Mesenchymal stem cell (in vitro differentiated cells and primary cell): ENCODE measurements around the gene CLCN6.

Experiments used
- DNase-seq: peaks from one replicate; pipeline ENCODE4 v3.0.0-alpha.2; 2013
- H2AFZ ChIP-seq: one replicate; pipeline ENCODE4 v1.6.1; 2013; ENCODE audit warnings: low read depth, mild to moderate bottlenecking, control low read depth, inconsistent platforms, low read length, moderate library complexity
- H2AK5ac ChIP-seq: 2 replicates; pipeline ENCODE4 v1.6.1; 2013; ENCODE audit warnings: low read length, moderate library complexity, mild to moderate bottlenecking, inconsistent platforms; ENCODE audit not compliant: severe bottlenecking
- H2BK120ac ChIP-seq: one replicate; pipeline ENCODE4 v1.6.1; 2013; ENCODE audit warnings: low read depth, mild to moderate bottlenecking, inconsistent platforms, low read length, moderate library complexity
- H2BK12ac ChIP-seq, 2 experiments: one replicate each; pipeline ENCODE4 v1.6.1; 2013; ENCODE audit warnings: inconsistent platforms in 2 of 2, low read length in 2 of 2, mild to moderate bottlenecking in 2 of 2, moderate library complexity in 2 of 2, control low read depth in 1 of 2
- H2BK15ac ChIP-seq: one replicate; pipeline ENCODE4 v1.6.1; 2013; ENCODE audit warnings: mild to moderate bottlenecking, low read depth, inconsistent platforms; ENCODE audit not compliant: poor library complexity, severe bottlenecking
- H2BK5ac ChIP-seq: 2 replicates; pipeline ENCODE4 v1.6.1; 2013; ENCODE audit warnings: low read depth, mild to moderate bottlenecking, low read length, control low read depth, inconsistent platforms; ENCODE audit not compliant: poor library complexity, severe bottlenecking
- H3K14ac ChIP-seq, 2 experiments: one replicate each; pipeline ENCODE4 v1.6.1; 2013; ENCODE audit warnings: inconsistent platforms in 2 of 2, low read length in 2 of 2, control low read depth in 1 of 2, mild to moderate bottlenecking in 1 of 2, moderate library complexity in 1 of 2
- H3K18ac ChIP-seq, 2 experiments: one replicate each; pipeline ENCODE4 v1.6.1; 2013; ENCODE audit warnings: inconsistent platforms in 2 of 2, low read length in 2 of 2, control low read depth in 1 of 2, low read depth in 1 of 2, mild to moderate bottlenecking in 1 of 2
- H3K23ac ChIP-seq, 2 experiments: one replicate each; pipeline ENCODE4 v1.6.1; 2013; ENCODE audit warnings: inconsistent platforms in 2 of 2, low read length in 2 of 2, mild to moderate bottlenecking in 2 of 2, moderate library complexity in 2 of 2, control low read depth in 1 of 2
- H3K27ac ChIP-seq: 2 replicates; pipeline ENCODE4 v1.5.1; 2013; ENCODE audit warnings: mild to moderate bottlenecking, moderate library complexity, low read length, control low read depth, inconsistent platforms; ENCODE audit not compliant: poor library complexity, severe bottlenecking
- H3K27me3 ChIP-seq, 2 experiments: 2 replicates each; pipeline versions ENCODE4 v1.6.1 to v1.7.0; 2013; ENCODE audit warnings: low read length in 2 of 2, mild to moderate bottlenecking in 2 of 2, moderate library complexity in 2 of 2, control low read depth in 1 of 2, inconsistent platforms in 1 of 2; ENCODE audit not compliant: control insufficient read depth in 1 of 2, insufficient read depth in 1 of 2
- H3K36me3 ChIP-seq, 2 experiments: 2 replicates each; pipeline versions ENCODE4 v1.6.1 to v1.7.0; 2013; ENCODE audit warnings: low read length in 2 of 2, control low read depth in 1 of 2, inconsistent platforms in 1 of 2, low read depth in 1 of 2, mild to moderate bottlenecking in 1 of 2; ENCODE audit not compliant: insufficient read depth in 2 of 2, control insufficient read depth in 1 of 2
- H3K4ac ChIP-seq, 2 experiments: one replicate each; pipeline ENCODE4 v1.6.1; 2013; ENCODE audit warnings: inconsistent platforms in 2 of 2, low read length in 2 of 2, mild to moderate bottlenecking in 2 of 2, moderate library complexity in 2 of 2, control low read depth in 1 of 2, low read depth in 1 of 2
- H3K4me1 ChIP-seq: 2 replicates; pipeline ENCODE4 v1.6.1; 2013; ENCODE audit warnings: low read depth, low read length, control low read depth; ENCODE audit not compliant: control insufficient read depth, insufficient read depth
- H3K4me2 ChIP-seq: 2 replicates; pipeline ENCODE4 v1.6.1; 2013; ENCODE audit warnings: low read length, mild to moderate bottlenecking, inconsistent platforms; ENCODE audit not compliant: poor library complexity, severe bottlenecking
- H3K4me3 ChIP-seq, 2 experiments: 2 replicates each; pipeline versions ENCODE4 v1.5.1 to v1.7.0; 2013; ENCODE audit warnings: low read length in 2 of 2, mild to moderate bottlenecking in 2 of 2, control low read depth in 1 of 2, low read depth in 1 of 2; ENCODE audit not compliant: insufficient read depth in 1 of 2
- H3K79me1 ChIP-seq: replicated peaks from 2 replicates; pipeline ENCODE4 v1.6.1; 2013; ENCODE audit warnings: mild to moderate bottlenecking, control low read depth, low read length, inconsistent platforms; ENCODE audit not compliant: poor library complexity, severe bottlenecking
- H3K9ac ChIP-seq: 2 replicates; pipeline ENCODE4 v1.7.0; 2013; ENCODE audit warnings: mild to moderate bottlenecking, low read length, moderate library complexity
- H3K9me3 ChIP-seq: 2 replicates; pipeline ENCODE4 v1.7.0; 2013; ENCODE audit warnings: mild to moderate bottlenecking, low read length; ENCODE audit not compliant: control insufficient read depth
- H4K8ac ChIP-seq: one replicate; pipeline ENCODE4 v1.6.1; 2013; ENCODE audit warnings: inconsistent platforms, mild to moderate bottlenecking, low read length, moderate library complexity
- H4K91ac ChIP-seq: one replicate; pipeline ENCODE4 v1.6.1; 2013; ENCODE audit warnings: mild to moderate bottlenecking, low read length, inconsistent platforms
- WGBS: methylation state at CpG from one replicate; pipeline ENCODE4 v1.1.7; 2013; ENCODE audit warnings: mixed read lengths; 5-methylcytosine and 5-hydroxymethylcytosine counted together

The CLCN6 gene

DNA sequence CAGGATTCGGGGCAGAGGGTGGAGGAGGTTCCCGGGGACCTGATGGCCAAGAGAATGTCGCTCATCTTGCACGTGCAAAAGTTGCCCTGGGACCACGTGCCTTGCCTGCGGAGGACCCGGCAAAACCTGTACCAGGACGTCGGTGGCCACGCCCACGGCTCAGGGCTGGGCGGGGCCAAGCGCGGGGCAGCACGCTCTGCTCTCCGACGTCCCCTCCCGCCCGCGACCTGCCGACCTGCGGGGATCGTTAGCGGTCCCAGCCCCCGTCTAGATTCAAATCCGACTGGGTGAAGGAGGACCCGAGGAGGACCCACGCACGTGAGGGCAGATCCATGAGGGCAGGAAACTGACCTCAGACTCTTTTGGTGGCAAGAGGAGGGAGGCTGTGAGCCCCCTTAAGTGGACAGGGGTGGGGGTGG is 44.0 kb upstream of the CLCN6 start, which contains the start of gene C1orf167:
Gene C1orf167 (plus strand): TSS at position 206 of the 419 bp plus-strand sequence. CDS start 2,208 bp downstream, outside the sequence.
- Histone ChIP-seq H3K9ac (no peak within 1 kb of the TSS), H2BK15ac (peak within 1 kb of the TSS; percentile 16), H3K36me3 (peaks cover 0 to 2% of the 10 kb centered on the region in 2 experiments), H2BK120ac (no peak within 1 kb of the TSS), H3K4me1 (peaks cover 5% of the 10 kb centered on the region), H3K4me2 (no peak within 1 kb of the TSS), H3K18ac (no peak within 1 kb of the TSS), H2AFZ (no peak within 1 kb of the TSS), H4K91ac (no peak within 1 kb of the TSS), H3K14ac (peak within 1 kb of the TSS in 1 of 2 experiments; percentile 4), H3K27me3 (peaks cover 31 to 42% of the 10 kb centered on the region in 2 experiments), H2BK12ac (no peak within 1 kb of the TSS), H3K27ac (no peak within 1 kb of the TSS), H2AK5ac (no peak within 1 kb of the TSS), H3K4ac (no peak within 1 kb of the TSS), H2BK5ac (no peak within 1 kb of the TSS), H3K79me1 (no peaks in the 10 kb centered on the region), H3K4me3 (no peak within 1 kb of the TSS), H3K9me3 (peaks cover 4% of the 10 kb centered on the region), H4K8ac (no peak within 1 kb of the TSS), H3K23ac (peak within 1 kb of the TSS in 1 of 2 experiments; percentile 41)
- no peak for DNase-seq
- 7% methylated on average over 28 of the region's 29 CpGs for WGBS

DNA sequence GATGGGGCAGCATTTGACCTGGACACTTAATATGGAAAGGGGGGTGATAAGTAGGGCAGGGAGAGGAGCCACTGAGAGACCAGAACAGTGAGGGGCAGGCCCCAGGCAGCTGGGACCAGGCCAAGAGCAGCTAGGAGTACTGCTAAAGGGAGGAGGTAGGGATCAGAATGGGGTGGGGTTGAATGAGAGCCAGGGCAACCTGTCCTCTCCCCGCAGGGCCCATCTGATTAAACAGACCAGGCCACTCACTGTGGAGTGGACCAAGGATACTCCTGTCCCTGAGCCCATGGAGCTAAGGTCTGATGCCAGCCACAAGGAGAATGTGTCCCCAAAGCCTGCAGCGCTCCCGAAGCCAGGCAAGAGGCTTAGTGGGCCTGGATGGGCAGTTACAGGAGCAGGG is 41.9 kb upstream of the CLCN6 start:
- Histone ChIP-seq H3K23ac (peak overlapping the region in 1 of 2 experiments; percentile 19), H2BK15ac (no peak overlapping the region), H3K4me2 (no peak overlapping the region), H3K18ac (no peak overlapping the region), H3K4me3 (no peak overlapping the region), H2BK12ac (no peak overlapping the region), H2AFZ (no peak overlapping the region), H3K9ac (no peak overlapping the region), H3K4ac (no peak overlapping the region), H4K91ac (no peak overlapping the region), H3K79me1 (no peaks in the 10 kb centered on the region), H3K27ac (no peak overlapping the region), H2BK5ac (no peak overlapping the region), H2AK5ac (no peak overlapping the region), H4K8ac (no peak overlapping the region), H2BK120ac (no peak overlapping the region), H3K9me3 (no peaks in the 10 kb centered on the region), H3K27me3 (peaks cover 39 to 57% of the 10 kb centered on the region in 2 experiments), H3K36me3 (peaks cover 0 to 2% of the 10 kb centered on the region in 2 experiments), H3K4me1 (peaks cover 5% of the 10 kb centered on the region), H3K14ac (no peak overlapping the region)
- 89% methylated on average over 3 of the region's 3 CpGs for WGBS
- no peak for DNase-seq

DNA sequence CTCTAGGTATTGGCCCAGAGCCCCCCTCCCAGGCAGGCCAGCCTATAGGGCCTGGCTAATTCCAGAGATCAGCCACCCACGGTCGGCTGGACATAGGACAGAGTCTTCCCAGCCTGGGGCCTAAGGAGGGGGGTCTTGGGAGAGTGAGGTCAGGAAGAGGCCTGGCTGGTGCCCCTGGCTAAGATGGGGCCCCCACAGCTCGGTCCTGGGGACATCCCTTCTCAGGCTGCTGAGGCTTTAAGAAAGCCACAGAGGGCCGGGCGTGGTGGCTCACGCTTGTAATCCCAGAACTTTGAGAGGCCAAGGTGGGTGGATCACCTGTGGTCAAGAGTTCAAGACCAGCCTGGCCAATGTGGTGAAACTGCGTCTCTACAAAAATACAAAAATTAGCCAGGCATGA is 41.5 kb upstream of the CLCN6 start:
- Histone ChIP-seq H2AFZ (no peak overlapping the region), H3K27ac (no peak overlapping the region), H2BK15ac (no peak overlapping the region), H4K91ac (no peak overlapping the region), H3K4ac (no peak overlapping the region), H3K18ac (no peak overlapping the region), H3K79me1 (no peaks in the 10 kb centered on the region), H3K4me1 (peaks cover 5% of the 10 kb centered on the region), H3K14ac (no peak overlapping the region), H2AK5ac (no peak overlapping the region), H3K9me3 (no peaks in the 10 kb centered on the region), H2BK12ac (no peak overlapping the region), H2BK5ac (no peak overlapping the region), H3K36me3 (peaks cover 0 to 2% of the 10 kb centered on the region in 2 experiments), H3K4me3 (no peak overlapping the region), H3K4me2 (no peak overlapping the region), H3K27me3 (peaks cover 39 to 57% of the 10 kb centered on the region in 2 experiments), H3K9ac (no peak overlapping the region), H4K8ac (no peak overlapping the region), H2BK120ac (no peak overlapping the region), H3K23ac (no peak overlapping the region)
- WGBS, result 77% methylated on average over 7 of the region's 7 CpGs
- no peak for DNase-seq

DNA sequence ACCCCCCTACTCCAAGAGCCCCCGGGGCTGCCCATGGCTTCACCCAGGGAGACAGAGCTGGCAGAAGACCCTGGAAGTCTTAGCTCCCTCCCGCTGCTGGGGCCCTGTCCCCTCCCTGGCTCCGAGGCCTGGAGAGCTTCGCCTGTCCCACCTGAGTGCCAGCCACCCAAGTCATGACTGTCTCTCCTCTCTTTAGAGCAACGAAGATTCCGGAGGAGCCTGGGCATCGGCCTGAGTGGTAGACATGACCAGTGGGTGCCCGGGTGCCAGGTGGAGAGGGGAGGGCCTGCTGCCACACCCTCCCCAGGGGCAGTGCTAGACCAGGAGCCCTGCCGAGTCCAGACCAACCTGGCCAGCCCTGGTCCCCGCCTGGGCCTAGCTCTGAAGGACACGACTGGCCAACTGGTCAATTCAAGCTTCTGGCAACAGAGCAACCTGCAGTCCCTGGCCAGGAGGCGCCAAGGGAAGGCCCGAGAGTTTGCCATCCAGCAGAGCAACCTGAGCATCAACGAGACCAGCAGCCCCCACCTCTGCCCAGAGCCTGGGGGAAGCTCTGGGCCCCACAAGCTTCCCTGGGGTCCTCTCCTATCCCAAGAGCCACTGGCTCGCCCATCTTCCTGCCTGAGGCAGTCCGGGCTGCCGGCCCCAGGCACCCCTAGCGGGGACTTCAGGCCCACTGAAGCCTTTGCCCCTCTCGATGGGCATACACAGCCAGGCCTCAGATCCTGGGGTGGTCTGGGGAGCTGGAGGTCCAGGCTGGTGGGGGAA is 40.1 kb upstream of the CLCN6 start:
- no peak overlapping the region for H3K18ac ChIP-seq
- H2BK12ac ChIP-seq, result no peak overlapping the region
- H3K4ac ChIP-seq, result no peak overlapping the region
- no peak overlapping the region for H3K9ac ChIP-seq
- no peak overlapping the region for H2AFZ ChIP-seq
- no peak for DNase-seq
- peaks cover 0 to 2% of the 10 kb centered on the region in 2 experiments for H3K36me3 ChIP-seq
- H3K4me2 ChIP-seq, result no peak overlapping the region
- H3K14ac ChIP-seq, result no peak overlapping the region
- H3K4me3 ChIP-seq, result peak overlapping the region in 1 of 2 experiments; percentile 14
- no peak overlapping the region for H2BK120ac ChIP-seq
- no peak overlapping the region for H3K23ac ChIP-seq
- H2BK5ac ChIP-seq, result no peak overlapping the region
- no peaks in the 10 kb centered on the region for H3K9me3 ChIP-seq
- H3K27me3 ChIP-seq, result peaks cover 34 to 52% of the 10 kb centered on the region in 2 experiments
- peaks cover 5% of the 10 kb centered on the region for H3K4me1 ChIP-seq
- no peaks in the 10 kb centered on the region for H3K79me1 ChIP-seq
- WGBS, result 81% methylated on average over 16 of the region's 19 CpGs
- no peak overlapping the region for H4K8ac ChIP-seq
- no peak overlapping the region for H2AK5ac ChIP-seq
- no peak overlapping the region for H4K91ac ChIP-seq
- H2BK15ac ChIP-seq, result no peak overlapping the region
- H3K27ac ChIP-seq, result no peak overlapping the region
